SIG-M5 treated with dmso at 0.1 percent for 504 hours (cell line): ENCODE measurements around the gene ANXA1.
"Not testable (repeated sequence)": the region's sequence is repeated elsewhere in the genome, so short reads cannot be mapped to it uniquely, and the experiment has no call there.

ENCODE experiments used
- DNase-seq: peaks from one replicate; lab custom pipeline; 2025; ENCODE audit not compliant: unreplicated experiment; lab: John Stamatoyannopoulos, UW

ANXA1 gene

DNA sequence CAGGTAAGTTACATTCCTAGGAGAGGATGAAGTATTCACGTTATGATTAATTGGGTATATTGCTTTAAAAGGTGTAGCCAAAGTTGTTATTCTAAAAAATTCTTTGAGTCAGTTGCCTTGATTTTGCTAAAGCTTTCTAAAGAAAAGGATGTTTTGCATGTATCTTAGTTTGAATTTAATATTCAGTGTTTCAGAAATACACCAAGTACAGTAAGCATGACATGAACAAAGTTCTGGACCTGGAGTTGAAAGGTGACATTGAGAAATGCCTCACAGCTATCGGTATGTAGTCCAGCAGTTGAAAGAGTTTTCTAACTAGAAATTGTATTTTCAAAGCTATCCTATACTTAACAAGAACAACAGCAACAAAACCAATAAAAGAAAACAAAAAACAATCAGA is 14.2 kb downstream of the ANXA1 start:
- DNase-seq: no peak

DNA sequence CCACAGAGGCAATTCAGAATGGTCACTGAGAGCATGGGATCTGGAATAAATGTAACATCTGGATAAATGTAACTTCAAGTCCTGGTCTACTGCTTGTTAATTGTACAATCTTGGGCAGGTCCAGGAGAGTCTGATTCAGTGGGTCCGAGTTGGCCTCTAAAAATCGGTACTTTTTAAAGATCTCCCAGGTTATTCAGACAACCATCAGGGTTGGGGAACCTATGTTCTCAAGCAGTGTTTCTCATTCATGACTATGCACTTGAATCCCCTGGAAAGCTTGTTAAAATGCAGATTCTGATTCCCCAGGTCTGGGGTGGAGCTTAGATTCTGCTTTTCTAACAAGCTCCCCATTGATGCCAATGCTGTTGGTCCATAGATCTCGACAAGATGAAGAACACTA is 14.8 kb downstream of the ANXA1 start:
- DNase-seq: no peak

DNA sequence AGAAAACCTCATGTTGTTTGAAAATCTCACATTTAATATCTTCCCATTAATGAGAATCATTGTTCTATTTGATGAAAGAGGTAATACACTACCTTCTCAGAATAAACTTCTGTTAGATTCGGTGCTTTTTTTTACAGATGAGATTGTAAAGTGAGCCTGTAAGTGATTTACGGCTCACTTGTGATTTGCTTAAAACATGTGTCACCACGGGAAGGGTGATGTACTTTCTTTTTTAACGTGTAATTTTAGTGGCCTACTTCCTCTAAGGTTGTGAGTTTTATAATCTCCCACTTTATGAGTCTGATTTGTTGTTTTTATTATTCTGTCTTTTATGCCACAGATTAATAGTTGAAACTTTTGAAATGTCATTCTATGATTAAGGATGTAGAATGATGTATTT is 15.9 kb downstream of the ANXA1 start:
- no peak for DNase-seq

DNA sequence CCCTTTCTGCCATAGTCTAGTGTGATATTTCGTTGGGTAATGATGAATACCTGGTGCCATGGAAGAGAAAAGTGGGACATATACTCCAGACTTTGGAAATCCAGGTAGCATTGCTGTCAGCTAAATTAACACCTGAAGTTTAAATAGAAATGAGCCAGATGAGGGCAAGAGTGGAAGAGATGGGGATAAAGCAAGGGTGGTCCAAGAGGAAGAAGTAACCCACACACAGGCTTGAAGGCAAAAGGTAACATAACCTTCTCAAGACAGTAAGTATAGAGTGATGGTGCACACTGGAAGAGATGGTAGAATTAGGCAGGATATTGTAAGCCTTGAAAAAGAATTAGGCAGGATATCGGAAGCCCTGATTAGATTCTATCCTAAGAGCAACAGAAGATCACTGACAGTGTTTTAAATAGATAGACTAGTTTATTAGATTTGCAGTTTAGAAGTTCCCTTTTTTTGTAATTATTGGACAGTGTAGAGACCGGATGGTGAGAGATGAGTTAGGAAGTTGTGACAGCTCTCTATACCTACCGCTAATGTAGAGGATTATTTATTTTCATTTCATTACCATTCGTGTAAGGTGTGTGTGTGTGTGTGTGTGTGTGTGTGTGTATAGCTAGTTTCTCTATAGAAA is 16.8 kb downstream of the ANXA1 start:
- no peak for DNase-seq

DNA sequence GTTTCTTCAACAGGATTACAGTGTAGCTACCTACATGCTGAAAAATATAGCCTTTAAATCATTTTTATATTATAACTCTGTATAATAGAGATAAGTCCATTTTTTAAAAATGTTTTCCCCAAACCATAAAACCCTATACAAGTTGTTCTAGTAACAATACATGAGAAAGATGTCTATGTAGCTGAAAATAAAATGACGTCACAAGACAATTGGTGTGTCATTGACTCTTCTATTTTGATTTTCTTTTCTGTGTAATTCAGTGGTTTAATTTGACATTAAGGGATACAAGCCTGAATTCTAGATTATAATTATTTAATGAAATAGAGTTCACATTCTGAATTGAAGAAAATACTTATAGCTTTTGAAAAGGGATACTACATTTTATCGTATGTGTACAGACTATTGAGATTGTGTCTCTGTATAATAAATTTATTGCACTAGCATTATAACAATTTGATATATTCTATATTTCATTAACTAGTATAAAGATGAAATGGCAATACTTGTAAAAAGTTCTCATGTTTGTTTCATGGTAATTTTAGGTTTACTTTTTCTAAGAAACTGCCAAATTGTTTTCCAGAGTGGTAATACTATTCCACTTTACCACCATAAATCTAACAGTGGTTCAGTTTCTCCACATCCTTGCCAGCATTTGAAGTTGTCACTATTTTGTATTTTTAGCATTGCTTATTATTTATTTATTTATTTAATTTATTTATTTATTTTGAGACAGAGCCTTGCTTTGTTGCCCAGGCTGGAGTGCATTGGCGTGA is 18.7 kb downstream of the ANXA1 start:
- no peak for DNase-seq

DNA sequence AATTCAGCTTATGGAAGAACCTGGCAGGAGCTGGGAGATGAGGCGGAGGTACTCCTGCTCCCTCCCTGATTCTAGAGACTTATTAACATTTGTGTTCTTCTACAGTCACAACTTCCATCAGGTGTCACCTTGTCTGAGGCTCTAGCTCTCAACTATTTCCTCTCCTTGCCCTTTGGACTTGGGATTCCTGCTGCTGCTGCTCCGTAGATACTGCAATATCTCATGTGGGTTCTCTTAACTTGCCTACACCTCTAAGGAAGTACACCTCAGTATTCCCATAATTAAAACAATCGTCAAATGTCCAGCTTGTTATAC is 21.2 kb downstream of the ANXA1 start:
- DNase-seq: no peak

DNA sequence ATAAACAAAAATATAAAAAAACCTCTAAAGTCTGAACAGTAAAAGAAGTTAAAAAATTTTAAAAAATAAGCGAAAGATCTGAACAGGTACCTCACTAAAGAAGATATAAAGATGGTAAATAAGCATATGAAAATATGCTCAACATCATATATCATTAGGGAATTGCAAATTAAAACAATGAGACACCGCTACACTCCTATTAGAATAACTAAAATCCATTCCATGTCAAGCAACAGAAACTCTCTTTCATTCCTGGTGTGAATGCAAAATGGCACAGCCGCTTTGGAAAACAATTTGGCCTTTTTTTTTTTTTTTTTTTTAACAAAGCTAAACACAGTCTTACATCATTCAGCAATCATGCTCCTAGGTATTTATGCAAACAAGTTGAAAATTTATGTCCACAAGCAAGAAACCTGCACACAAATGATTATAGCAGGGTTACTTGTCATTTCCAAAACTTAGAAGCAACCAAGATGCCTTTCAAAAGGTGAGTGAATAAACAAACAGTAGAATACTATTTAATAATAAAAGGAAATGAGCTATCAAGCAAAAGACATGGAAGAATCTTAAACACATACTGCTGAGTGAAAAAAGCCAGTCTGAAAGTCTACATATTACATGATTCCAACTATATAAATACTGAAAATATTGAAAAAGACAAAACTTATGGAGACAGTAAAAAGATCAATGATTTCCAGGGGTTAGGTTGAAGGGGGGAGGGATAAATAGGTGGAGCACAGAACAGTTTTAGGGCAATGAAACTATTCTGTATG is 22.1 kb downstream of the ANXA1 start:
- DNase-seq: no peak

DNA sequence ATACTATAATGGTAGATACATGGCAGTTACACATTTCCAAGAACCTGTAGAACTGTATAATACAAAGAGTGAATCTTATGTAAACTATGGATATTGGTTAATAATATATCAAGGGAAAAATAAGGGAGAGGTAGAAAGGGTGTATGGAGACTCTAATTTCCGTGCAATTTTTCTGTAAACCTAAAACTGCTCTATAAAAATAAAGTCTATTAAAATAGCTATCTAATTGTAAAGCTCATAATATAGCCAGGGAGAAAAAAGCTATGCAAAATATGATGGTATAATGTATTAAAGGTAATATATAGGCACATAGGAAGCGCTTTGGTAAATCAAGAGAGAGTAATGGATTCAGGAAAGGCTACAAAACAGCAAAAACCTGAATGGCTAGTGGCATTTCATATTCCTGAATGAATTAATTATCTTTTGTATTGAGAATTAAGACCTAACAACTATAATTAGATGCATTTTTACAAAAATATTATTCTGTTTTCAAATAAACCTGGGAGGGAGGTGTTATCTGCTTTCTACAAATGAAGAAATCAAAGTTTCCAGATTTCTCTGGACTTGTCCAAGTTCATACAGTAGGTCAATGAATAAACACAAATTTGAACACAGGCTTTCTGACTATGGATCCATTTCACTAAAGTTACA is 22.8 kb downstream of the ANXA1 start:
- no peak for DNase-seq

DNA sequence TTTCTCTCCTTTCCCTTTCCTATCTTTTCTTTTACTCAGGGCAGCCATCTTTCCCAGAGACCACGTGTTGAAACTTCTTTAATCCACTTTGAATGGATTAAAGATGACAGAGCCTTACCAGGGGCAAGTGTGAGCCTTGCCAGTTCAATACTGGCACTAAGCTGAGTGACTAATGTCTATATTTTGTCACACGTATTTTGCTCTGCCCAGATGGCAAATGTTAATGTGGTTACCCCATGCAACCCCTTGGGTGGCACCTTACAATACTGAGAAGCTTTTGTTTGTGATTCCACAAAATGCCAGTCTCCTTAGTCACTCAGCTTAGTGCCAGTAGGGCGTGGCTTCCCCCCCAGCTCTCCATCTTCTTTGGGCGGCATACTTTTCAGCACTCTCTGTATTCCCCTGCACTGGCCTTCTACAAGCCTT is 24.8 kb downstream of the ANXA1 start:
- DNase-seq: no peak

DNA sequence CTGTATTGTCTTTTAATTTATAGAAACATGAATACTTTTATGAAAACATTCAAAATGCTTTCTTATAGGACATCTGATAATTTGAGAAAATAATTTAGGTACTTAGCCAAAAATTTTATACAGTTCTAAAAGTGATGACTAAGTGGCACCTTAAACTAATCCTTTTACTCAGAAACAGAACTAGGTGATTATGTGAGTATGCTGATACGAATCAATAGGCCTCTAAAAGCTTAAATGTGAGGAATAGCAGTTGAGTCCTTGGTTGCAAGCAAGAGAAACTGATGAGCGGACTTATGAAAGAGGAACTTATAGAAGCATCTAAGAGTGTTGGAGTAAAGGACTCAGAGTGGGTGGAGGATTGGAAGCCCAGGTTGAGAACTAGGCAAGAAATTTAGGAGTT is 26.4 kb downstream of the ANXA1 start:
- peak; percentile 5 for DNase-seq

DNA sequence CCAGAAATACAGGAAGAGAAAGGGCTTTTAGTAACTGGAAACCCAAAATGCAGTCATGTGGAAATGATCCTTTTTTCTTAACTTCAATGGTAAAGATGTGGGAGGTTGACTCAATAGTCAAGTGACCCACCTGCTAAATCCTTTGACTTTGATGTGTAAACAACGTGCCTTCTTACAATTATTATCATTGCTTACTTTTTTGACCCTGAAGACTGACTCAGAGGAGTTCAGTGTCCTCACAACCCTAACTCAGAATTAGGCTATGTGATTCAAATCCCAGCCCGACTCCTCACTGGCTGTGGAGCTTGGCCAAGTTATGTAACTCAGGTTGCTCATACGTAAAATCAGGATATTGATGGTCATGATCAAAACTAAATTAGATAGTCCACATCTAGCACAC is 27.9 kb downstream of the ANXA1 start:
- no peak for DNase-seq

DNA sequence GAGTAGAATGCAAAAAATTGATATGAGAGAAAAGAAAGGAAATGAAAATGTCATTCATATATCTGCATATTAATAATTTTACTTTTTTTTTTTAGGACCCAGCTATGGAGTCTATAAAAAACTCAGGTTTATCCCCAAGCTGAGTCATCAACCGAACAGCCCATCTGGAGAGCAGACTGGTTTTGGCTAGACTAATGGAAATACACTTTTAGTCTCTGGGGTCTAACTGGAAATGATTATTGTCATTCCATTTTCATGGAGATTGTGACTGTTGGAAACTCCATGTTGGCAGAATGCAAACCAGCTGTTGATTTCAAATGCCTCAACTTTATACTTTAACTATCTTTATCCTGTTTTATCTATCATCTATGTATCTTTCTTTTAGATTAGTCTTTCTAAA is 28.7 kb downstream of the ANXA1 start:
- no peak for DNase-seq

DNA sequence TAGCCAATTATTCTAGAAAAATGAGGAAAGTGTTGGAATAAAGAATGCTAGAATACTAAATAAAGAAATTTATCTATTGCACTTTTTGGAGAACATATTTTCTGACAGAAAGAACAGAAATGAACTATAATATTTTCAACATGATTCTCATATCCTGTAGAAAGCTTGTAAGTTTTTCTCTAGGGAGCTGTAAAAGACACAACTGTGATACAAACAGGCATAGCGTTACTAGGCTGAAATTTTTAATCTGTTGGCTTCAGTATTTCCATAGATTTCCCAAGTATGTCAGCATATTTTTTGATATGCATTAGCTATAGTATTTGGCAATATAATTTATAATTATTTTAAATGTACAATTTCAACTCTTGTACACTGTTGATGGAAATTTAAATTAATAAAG is 31.3 kb downstream of the ANXA1 start:
- DNase-seq: no peak

DNA sequence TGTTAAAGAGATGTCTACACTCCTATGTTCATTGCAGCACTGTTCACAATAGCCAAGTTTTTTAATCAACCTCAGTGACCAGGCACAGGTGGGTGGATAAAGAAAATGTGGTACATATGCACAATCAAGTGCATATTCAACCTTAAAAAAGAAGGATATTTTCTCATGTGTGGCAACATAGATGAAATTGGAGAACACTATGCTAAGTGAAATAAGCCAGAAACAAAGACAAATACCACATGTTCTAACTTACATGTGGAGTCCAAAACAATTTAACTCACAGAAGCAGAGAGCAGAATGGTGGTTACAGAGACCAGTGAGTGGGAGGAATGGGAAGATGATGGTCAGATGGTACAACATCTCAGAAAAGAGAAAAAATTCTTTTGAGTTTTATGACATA is 31.8 kb downstream of the ANXA1 start:
- no peak for DNase-seq

DNA sequence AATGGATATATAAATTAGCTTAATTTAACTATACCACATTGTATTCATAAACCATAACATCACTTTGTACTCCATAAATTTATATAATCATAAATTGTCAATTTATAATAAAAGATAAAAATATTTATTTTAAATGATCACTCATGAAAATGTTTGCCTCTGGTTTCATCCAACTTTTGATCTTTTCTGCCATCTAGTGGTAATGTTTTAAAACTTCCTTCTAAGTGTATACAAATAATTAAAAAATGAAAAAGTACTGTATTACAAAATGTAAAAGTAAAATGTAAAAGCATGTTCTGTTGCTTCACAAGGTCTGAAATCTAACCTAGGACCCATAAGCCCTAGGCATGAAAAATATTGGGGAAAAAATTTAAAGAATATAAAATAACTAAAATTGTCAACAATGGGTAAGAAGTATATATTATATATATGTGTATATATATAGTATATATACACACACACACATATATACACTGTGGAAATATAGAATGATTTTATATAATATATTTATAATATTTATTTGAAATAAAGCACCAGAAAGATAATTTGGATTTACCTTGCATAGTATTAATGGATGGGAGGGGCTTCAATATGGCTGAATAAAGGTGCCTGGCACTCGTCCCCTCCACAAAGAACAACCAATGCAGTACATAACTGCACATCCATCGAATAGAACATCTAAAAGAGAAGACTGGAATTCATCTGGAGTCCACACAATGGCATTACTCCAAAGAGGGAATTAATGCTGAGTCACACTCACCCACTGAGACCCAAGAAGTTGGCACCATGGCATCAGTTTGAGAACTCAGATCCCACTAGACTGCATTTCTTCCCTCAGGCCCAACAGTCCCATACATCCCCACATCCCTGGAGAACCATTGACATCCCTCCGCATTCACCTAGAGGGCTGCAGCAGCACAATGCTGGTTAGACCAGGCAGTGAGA is 32.5 kb downstream of the ANXA1 start:
- peak; percentile 47 for DNase-seq

DNA sequence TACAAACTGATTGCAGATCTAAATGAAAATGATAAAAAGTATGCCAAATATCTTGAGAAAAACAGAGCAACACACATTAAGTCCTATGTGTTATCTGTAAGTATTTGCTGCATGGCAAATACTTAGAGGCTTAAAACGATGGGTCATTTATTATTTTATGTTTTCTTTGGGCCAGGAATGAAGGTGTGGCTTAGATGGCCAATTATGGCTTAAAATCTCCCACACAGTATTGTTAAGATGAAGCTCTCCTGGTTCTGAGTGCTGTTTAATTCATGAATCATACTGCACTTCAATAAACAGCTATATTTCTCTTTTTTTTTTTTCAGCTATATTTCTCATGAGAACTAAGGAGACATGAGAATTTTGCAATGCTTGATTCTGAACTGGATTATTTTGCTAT is 39.4 kb downstream of the ANXA1 start:
- DNase-seq: not testable (repeated sequence)

DNA sequence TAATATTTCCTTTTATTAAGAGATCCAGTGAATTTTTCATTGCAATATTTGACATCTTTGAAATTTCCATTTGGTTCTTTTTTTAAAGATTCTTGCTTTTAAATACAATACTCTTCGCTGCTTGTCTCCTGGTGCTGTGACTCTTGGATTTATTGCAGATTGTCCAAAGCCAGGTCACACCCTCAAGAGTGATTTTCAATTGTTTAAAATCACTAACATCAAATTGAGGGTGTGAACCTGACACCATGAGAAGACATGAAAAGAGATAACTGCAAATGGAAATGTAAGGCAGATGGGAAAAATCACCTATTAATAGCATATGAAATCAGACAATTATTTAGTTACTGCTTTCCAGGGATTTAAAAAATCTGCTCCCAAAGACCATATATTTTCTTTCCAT is 42.6 kb downstream of the ANXA1 start:
- no peak for DNase-seq

DNA sequence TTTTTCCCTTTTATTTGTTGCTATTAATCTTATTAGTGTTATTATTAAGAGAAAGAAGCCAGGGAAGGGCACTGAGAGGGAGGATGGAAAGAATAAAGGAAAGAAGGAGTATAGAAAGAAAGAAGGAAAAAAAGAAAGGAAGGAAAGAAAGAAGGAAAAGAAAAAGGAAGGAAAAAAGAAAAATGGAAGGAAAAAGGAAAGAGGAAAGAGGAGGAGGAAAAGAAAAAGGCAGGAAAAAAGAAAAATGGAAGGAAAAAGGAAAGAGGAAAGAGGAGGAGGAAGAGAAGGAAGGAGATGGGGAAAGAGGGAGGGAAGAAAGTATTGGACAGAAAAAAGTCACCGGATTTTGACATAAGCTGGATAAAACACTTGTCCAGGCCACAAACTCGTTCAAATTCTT is 47.8 kb downstream of the ANXA1 start:
- no peak for DNase-seq

DNA sequence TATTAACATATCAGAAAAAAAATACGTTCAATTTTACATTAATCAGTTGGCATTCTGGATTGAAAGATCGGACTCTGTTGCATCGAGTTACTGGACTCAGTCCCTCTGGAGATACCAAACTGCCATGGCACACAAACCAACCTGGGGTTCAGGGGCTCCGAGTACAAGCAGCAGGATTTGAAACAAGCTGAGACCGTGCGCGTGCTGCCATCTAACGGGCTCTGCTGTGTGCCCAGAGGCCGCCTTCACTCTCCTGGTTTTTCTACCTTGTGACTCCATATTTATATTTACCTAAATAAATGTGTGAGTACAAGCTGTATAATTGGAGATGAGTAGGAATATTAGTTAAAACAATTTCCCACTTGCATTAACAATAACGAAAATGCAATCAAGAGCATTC is 48.2 kb downstream of the ANXA1 start:
- DNase-seq: no peak

DNA sequence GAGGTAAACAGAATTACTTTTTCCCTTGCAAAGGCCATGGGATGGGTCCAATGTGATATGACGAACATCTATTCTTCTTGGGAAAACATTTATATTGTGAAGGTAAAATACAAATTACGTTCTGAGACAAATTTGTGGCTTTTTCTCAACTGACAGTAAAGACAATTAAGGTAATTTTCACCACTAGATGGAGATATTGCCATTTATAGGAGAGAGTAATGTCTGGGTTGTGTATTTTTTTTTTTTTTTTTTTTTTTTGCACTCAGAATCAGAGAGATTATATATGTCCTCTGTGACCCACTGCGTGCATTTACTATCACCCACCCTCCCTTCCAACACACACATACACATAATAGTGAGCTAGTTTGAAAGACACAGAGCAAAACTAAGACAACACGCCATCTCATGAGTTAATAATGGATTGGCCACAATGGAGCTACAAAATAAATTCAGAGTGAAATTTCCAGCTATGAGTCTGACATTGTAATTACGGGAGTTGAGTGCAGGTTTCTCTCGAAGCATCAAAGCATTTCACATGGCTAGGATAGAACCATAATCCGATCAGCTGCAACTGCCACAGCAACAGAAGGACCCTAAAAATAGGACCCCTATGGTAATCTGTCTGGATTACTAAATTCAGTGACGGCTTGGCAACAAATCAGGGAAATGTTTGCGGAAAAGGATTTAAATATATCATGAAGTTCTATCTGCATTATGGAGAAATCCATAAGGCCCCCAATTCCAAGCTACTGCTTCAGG is 49.2 kb downstream of the ANXA1 start:
- DNase-seq: peak; percentile 15
